Measurements from ENCODE around the gene BRCA2.

GRCh38 chr13:32408296-32409000, 93.1 kb downstream of the BRCA2 start:
- TF ChIP-seq CTCF (IDR thresholded peaks at IDR 0.05; ENCODE audit: insufficient read depth, low read depth, low read length), result no peak
- no peak for TF ChIP-seq EZH2 (IDR thresholded peaks at IDR 0.05; ENCODE audit: insufficient read depth, low read length)
